Kidney (tissue), 14 donors: ENCODE data around the gene METTL27. TPM values are rescaled to one million over a fixed set of nuclear protein-coding genes. Genes with fewer than 3 reads are reported as not detected.
"Not testable (repeated sequence)": the region's sequence is repeated elsewhere in the genome, so short reads cannot be mapped to it uniquely, and the experiment has no call there.

ENCODE experiments used
- DNase-seq, 5 donors: peaks; one replicate each; pipeline ENCODE4 v3.0.0-alpha.2; 2013 to 2020
- FAIRE-seq: peaks from 2 replicates; lab custom pipeline; 2012; peaks lifted over from hg19 to GRCh38; lab: Jason Lieb, UNC
- H3K27ac ChIP-seq, 2 donors: one replicate each; pipeline ENCODE4 v1.7.0; 2013; ENCODE audit warnings: low read depth in 2 of 2, low read length in 2 of 2, inconsistent platforms in 1 of 2
- H3K27me3 ChIP-seq: one replicate; pipeline ENCODE4 v1.7.1; 2013; ENCODE audit warnings: low read length, inconsistent platforms; ENCODE audit not compliant: control insufficient read depth, insufficient read depth
- H3K36me3 ChIP-seq, 3 donors: one replicate each; pipeline versions ENCODE4 v1.7.0 to v1.7.1; 2013; ENCODE audit warnings: low read length in 3 of 3, control low read depth in 1 of 3, inconsistent platforms in 1 of 3; ENCODE audit not compliant: insufficient read depth in 3 of 3, control insufficient read depth in 2 of 3
- H3K4me1 ChIP-seq, 3 donors: one replicate each; pipeline versions ENCODE4 v1.7.0 to v1.7.1; 2013; ENCODE audit warnings: low read length in 3 of 3, inconsistent platforms in 1 of 3, low read depth in 1 of 3; ENCODE audit not compliant: control insufficient read depth in 2 of 3, insufficient read depth in 2 of 3
- H3K4me3 ChIP-seq, 3 donors: one replicate each; pipeline versions ENCODE4 v1.7.0 to v1.8.1; 2013; ENCODE audit warnings: low read length in 3 of 3, control low read depth in 1 of 3, inconsistent platforms in 1 of 3
- H3K9ac ChIP-seq, 3 donors: one replicate each; pipeline versions ENCODE4 v1.7.0 to v1.7.1; 2013; ENCODE audit warnings: low read length in 3 of 3, control low read depth in 1 of 3, inconsistent platforms in 1 of 3
- H3K9me3 ChIP-seq, 3 donors: one replicate each; pipeline versions ENCODE4 v1.7.0 to v1.7.1; 2013; ENCODE audit warnings: low read length in 3 of 3, control low read depth in 1 of 3, inconsistent platforms in 1 of 3; ENCODE audit not compliant: control insufficient read depth in 2 of 3, insufficient read depth in 1 of 3
- CTCF ChIP-seq: IDR thresholded peaks from 3 replicates; pipeline ENCODE4 v1.5.1; 2012; ENCODE audit warnings: mild to moderate bottlenecking, moderate library complexity, borderline replicate concordance; ENCODE audit not compliant: insufficient read depth; ENCODE audit errors: extremely low read depth
- intact Hi-C: fragments of 100-400 bp; cut with DNase I; formaldehyde crosslinking; loops from one replicate; pipeline ENCODE4 v1.11.1; 2022
- polyA plus RNA-seq: library from polyadenylated mRNA; stranded (reverse); fragments of 350-450 nt; fragmentation: Illumina TruSeq; extraction: RNeasy Lipid Tissue Mini Kit (QIAGEN cat#74804); gene quantifications from one replicate; pipeline ENCODE4 v1.2.3, GENCODE V29; 2014; ENCODE audit warnings: low read depth, low replicate concordance; ENCODE audit not compliant: insufficient read depth
- total RNA-seq: library from RNA; stranded (reverse); fragmentation: NEBNext Ultra II Directional; extraction: Animal tissue kit (Norgen Biotek cat#: 25700); gene quantifications from one replicate; pipeline ENCODE4 v1.2.1, GENCODE V29; 2021
- donor health status: control.
- donor health status: control.
- donor health status: control.
- donor health status: control.
- donor health status: control.
- donor health status: DM: yes; HTN: yes; CAD: no.
- donor health status: Normal renal cell carcinoma (clear cell type).

The METTL27 gene
- total and polyA plus RNA-seq, 2 donors from 2014 or later, result 12.9 to 19.3 TPM

DNA sequence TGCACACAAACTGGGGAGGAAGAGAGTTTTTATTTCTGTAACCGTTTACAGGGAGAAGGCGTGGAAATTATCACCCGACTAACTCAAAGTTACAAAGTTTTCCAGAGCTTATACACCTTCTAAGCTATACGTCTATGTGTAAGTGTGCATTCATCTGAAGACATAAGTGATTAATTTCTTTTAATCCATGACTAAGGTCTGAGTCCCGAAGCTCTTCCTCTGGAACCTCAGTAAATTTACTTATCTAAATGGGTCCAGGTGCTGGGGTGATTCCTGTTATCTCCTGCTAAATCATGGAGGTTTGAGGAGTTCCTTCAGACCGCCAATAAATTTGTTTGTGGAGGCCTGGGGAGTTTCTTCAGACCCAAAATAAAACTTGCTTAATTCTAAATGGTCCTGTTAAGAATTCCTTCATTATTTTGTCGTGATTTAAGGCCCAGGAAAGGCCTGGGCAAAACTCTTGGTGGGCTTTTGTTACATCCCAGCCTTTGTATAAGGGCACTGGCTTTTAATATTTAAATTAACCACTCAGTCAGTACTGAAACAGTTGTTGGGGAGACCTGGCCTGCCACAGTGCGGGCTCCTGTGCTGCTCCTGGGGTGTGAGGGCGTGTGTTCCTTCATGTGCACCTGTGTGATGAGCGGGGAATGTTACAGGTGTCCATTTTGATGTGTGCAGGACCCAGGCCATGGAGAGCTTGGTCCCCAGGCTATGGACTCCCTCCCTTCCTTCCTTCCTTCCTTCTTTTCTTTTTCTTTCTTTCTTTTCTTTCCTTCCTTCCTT lies 5.8 kb upstream of the METTL27 start:
- no peak for DNase-seq
- intact Hi-C loops, result no loop called here

DNA sequence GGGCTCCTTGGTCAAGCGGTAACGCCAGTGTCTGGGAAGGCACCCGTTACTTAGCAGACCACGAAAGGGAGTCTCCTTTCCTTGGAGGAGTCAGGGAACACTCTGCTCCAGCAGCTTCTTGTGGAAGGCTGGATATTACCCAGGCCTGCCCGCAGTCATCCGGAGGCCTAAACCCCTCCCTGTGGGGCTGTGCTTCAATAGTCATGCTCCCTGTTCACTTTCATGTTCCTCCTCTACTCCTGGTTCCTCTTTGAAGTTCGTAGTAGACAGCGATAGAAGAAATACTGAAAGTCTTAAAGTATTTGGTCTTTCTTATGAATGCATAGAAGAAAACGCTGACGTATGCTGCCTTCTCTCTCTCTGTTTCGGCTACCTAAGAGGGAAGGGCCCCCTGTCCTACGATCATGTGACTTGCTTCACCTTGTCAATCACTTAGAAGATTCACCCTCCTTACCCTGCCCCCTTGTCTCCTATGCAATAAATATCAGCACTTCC lies 3.4 kb upstream of the METTL27 start:
- H3K4me3 ChIP-seq, H3K9me3 ChIP-seq, FAIRE-seq, H3K36me3 ChIP-seq, intact Hi-C loops, H3K4me1 ChIP-seq, H3K9ac ChIP-seq, H3K27ac ChIP-seq, H3K27me3 ChIP-seq: not testable (repeated sequence)
- peak in 2 of 5 donors; percentile 66 to 68 for DNase-seq

More for the DNA sequence above, 5.8 kb upstream of the METTL27 start:
- Histone ChIP-seq H3K4me3 (no peak overlapping the region), H3K36me3 (no peaks in the 10 kb centered on the region), H3K9ac (no peak overlapping the region), H3K27me3 (peaks cover 2% of the 10 kb centered on the region), H3K27ac (no peak overlapping the region), H3K9me3 (no peaks in the 10 kb centered on the region), H3K4me1 (peaks cover 0 to 13% (median 5%) of the 10 kb centered on the region in 3 donors)
- no peak for FAIRE-seq
- TF ChIP-seq CTCF, result no peak

- intact Hi-C loops, result no loop called here
Measured at GRCh38 chr7:73844848-73845460, 2.6 kb upstream of the METTL27 start.

More at GRCh38 chr7:73844848-73845460, 2.6 kb upstream of the METTL27 start:
- Histone ChIP-seq H3K4me1 (peaks cover 0 to 7% (median 2%) of the 10 kb centered on the region in 3 donors), H3K27ac (no peak overlapping the region), H3K9me3 (no peaks in the 10 kb centered on the region), H3K4me3 (no peak overlapping the region), H3K36me3 (no peaks in the 10 kb centered on the region), H3K27me3 (no peaks in the 10 kb centered on the region), H3K9ac (no peak overlapping the region)
- no peak for TF ChIP-seq CTCF
- DNase-seq, result no peak
- FAIRE-seq, result no peak
